K562 (cell line): ENCODE results near the gene PSMD8.

ENCODE experiments used
- HNRNPLL ChIP-seq: fragments of 200-400 bp; formaldehyde crosslinking; IDR thresholded peaks from 2 replicates; pipeline ENCODE4 v1.6.1; 2017; ENCODE audit warnings: low read length, low read depth, mild to moderate bottlenecking; ENCODE audit not compliant: poor library complexity, severe bottlenecking
- JUN ChIP-seq, 2 experiments: sonication (generic) in 1 of 2; formaldehyde crosslinking in 1 of 2; IDR thresholded peaks; 2 replicates each; pipeline versions ENCODE4 v1.6.1 to v1.8.0; 2012 to 2022; ENCODE audit warnings: borderline replicate concordance in 2 of 2, mild to moderate bottlenecking in 2 of 2, improper control_type of control experiment in 1 of 2, low read depth in 1 of 2, low read length in 1 of 2, missing genetic modification reagents in 1 of 2
- POLR2A ChIP-seq: fragments of 450-650 bp; conservative IDR thresholded peaks from 2 replicates; pipeline ENCODE4 v1.6.1; 2016
- ZNF23 ChIP-seq: fragments of 250-450 bp; sonication (Bioruptor Pico); IDR thresholded peaks from 2 replicates; pipeline ENCODE4 v1.4.0; 2020; ENCODE audit warnings: mild to moderate bottlenecking
- TF ChIP-seq, protein P1 (sequence below): fragments of 450-650 bp; formaldehyde crosslinking; IDR thresholded peaks from 2 replicates; pipeline ENCODE4 v1.4.0; 2020; ENCODE audit warnings: mild to moderate bottlenecking, moderate library complexity

- TF ChIP-seq ZNF23 (CRISPR knock-in tag): no peak
- TF ChIP-seq POLR2A: no peak
- no peak for TF ChIP-seq JUN (IDR thresholded peaks at IDR 0.05; ENCODE audit: borderline replicate concordance, low read depth, low read length)
- no peak for TF ChIP-seq JUN (CRISPR knock-in tag; IDR thresholded peaks at IDR 0.05; ENCODE audit: borderline replicate concordance)
- TF ChIP-seq, protein P1, sequence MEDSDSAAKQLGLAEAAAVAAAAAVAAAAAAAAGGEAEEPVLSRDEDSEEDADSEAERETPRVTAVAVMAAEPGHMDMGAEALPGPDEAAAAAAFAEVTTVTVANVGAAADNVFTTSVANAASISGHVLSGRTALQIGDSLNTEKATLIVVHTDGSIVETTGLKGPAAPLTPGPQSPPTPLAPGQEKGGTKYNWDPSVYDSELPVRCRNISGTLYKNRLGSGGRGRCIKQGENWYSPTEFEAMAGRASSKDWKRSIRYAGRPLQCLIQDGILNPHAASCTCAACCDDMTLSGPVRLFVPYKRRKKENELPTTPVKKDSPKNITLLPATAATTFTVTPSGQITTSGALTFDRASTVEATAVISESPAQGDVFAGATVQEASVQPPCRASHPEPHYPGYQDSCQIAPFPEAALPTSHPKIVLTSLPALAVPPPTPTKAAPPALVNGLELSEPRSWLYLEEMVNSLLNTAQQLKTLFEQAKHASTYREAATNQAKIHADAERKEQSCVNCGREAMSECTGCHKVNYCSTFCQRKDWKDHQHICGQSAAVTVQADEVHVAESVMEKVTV (CRISPR knock-in tag): no peak
- no peak for TF ChIP-seq HNRNPLL
Measured at GRCh38 chr19:38430931-38431330, 56.6 kb downstream of the PSMD8 start.
